Stimulated activated CD8-positive, alpha-beta memory T cell treated with anti-CD3 and anti-CD28 coated beads, Interleukin-2, amount 100 ng/mL, for 48 hours (primary cell): ENCODE measurements around the gene ADAP1.
"Not testable (repeated sequence)": the region's sequence is repeated elsewhere in the genome, so short reads cannot be mapped to it uniquely, and the experiment has no call there.

Source experiments
- DNase-seq, 2 donors: peaks; one replicate each; pipeline ENCODE4 v3.0.0-alpha.2; 2020; ENCODE audit warnings: low read depth in 2 of 2

The ADAP1 gene

GRCh38 chr7:882336-883035 is 72.0 kb downstream of the ADAP1 start:
- DNase-seq = no peak

GRCh38 chr7:881441-882234 is 72.8 kb downstream of the ADAP1 start:
- no peak for DNase-seq

- DNase-seq = no peak
Measured at GRCh38 chr7:880450-880849, 74.0 kb downstream of the ADAP1 start.

- no peak for DNase-seq
Measured at GRCh38 chr7:879706-880105, 74.8 kb downstream of the ADAP1 start.

GRCh38 chr7:879093-879492 is 75.4 kb downstream of the ADAP1 start:
- no peak for DNase-seq

- no peak for DNase-seq
Measured at GRCh38 chr7:877312-878232, 76.9 kb downstream of the ADAP1 start.

GRCh38 chr7:876972-877311 is 77.5 kb downstream of the ADAP1 start:
- no peak for DNase-seq

- DNase-seq = peak; percentile 90 to 94
Measured at GRCh38 chr7:876077-876971, 78.2 kb downstream of the ADAP1 start, which contains the start of gene GET4. Gene GET4, plus strand, starts transcription at chr7:876554. Its CDS starts 92 bp downstream, at chr7:876646.

- DNase-seq = no peak
Measured at GRCh38 chr7:875476-876076, 78.9 kb downstream of the ADAP1 start.

- DNase-seq = no peak
Measured at GRCh38 chr7:875051-875450, 79.4 kb downstream of the ADAP1 start.

- no peak for DNase-seq
Measured at GRCh38 chr7:874031-874749, 80.3 kb downstream of the ADAP1 start.

GRCh38 chr7:873367-874002 is 81.0 kb downstream of the ADAP1 start:
- peak; percentile 40 to 60 for DNase-seq

- not testable (repeated sequence) for DNase-seq
Measured at GRCh38 chr7:872685-873084, 81.8 kb downstream of the ADAP1 start.

- DNase-seq = no peak
Measured at GRCh38 chr7:871900-872537, 82.5 kb downstream of the ADAP1 start.

- no peak for DNase-seq
Measured at GRCh38 chr7:869348-869747, 85.1 kb downstream of the ADAP1 start.

- no peak for DNase-seq
Measured at GRCh38 chr7:868189-868486, 86.3 kb downstream of the ADAP1 start.

- no peak for DNase-seq
Measured at GRCh38 chr7:867406-868188, 86.9 kb downstream of the ADAP1 start.

GRCh38 chr7:867001-867405 is 87.5 kb downstream of the ADAP1 start:
- no peak for DNase-seq

GRCh38 chr7:865921-866320 is 88.6 kb downstream of the ADAP1 start:
- DNase-seq = no peak
